Stimulated activated CD8-positive, alpha-beta memory T cell treated with anti-CD3 and anti-CD28 coated beads, Interleukin-4, amount 100 ng/mL, for 48 hours (primary cell): Measurements from ENCODE around the gene CNOT1.
"Not testable (repeated sequence)": the region's sequence is repeated elsewhere in the genome, so short reads cannot be mapped to it uniquely, and the experiment has no call there.

Experiments used
- DNase-seq: peaks from one replicate; pipeline ENCODE4 v3.0.0-alpha.2; 2020

Gene CNOT1

GRCh38 chr16:58629733-58630640, at the start of gene CNOT1:
TSS of gene CNOT1 (minus strand) at chr16:58629826. CDS start at chr16:58599337, 30,489 bp downstream.
- DNase-seq = peak; percentile 97

- DNase-seq = no peak
Measured at GRCh38 chr16:58678716-58679115, 49.1 kb upstream of the CNOT1 start.

GRCh38 chr16:58678269-58678668, 48.6 kb upstream of the CNOT1 start:
- DNase-seq = no peak

- DNase-seq = no peak
Measured at GRCh38 chr16:58670946-58671583, 41.4 kb upstream of the CNOT1 start.

- no peak for DNase-seq
Measured at GRCh38 chr16:58670177-58670576, 40.6 kb upstream of the CNOT1 start.

GRCh38 chr16:58665200-58665599, 35.6 kb upstream of the CNOT1 start:
- DNase-seq = no peak

GRCh38 chr16:58661199-58661830, 31.7 kb upstream of the CNOT1 start:
- no peak for DNase-seq

- DNase-seq = not testable (repeated sequence)
Measured at GRCh38 chr16:58659911-58660310, 30.3 kb upstream of the CNOT1 start.

GRCh38 chr16:58658796-58659211, 29.2 kb upstream of the CNOT1 start:
- DNase-seq = no peak

- no peak for DNase-seq
Measured at GRCh38 chr16:58656899-58657298, 27.3 kb upstream of the CNOT1 start.

- no peak for DNase-seq
Measured at GRCh38 chr16:58655215-58655596, 25.6 kb upstream of the CNOT1 start.

GRCh38 chr16:58654560-58655214, 25.1 kb upstream of the CNOT1 start:
- DNase-seq = no peak

- no peak for DNase-seq
Measured at GRCh38 chr16:58652741-58653140, 23.1 kb upstream of the CNOT1 start.

- no peak for DNase-seq
Measured at GRCh38 chr16:58651965-58652348, 22.3 kb upstream of the CNOT1 start.

GRCh38 chr16:58649707-58650106, 20.1 kb upstream of the CNOT1 start:
- no peak for DNase-seq

GRCh38 chr16:58647107-58647506, 17.5 kb upstream of the CNOT1 start:
- no peak for DNase-seq

GRCh38 chr16:58644765-58645487, 15.3 kb upstream of the CNOT1 start:
- DNase-seq = no peak

GRCh38 chr16:58644108-58644507, 14.5 kb upstream of the CNOT1 start:
- no peak for DNase-seq

GRCh38 chr16:58640949-58641348, 11.3 kb upstream of the CNOT1 start:
- no peak for DNase-seq

GRCh38 chr16:58639836-58640235, 10.2 kb upstream of the CNOT1 start:
- no peak for DNase-seq

GRCh38 chr16:58639230-58639629, 9.6 kb upstream of the CNOT1 start:
- DNase-seq = no peak
